AG04450 (cell line): ENCODE results near the gene SERTAD3. TPM values are rescaled to one million over a fixed set of nuclear protein-coding genes. Genes with fewer than 3 reads are reported as not detected.

Experiments used
- CTCF ChIA-PET: fragments of 300-600, 350-600 bp; formaldehyde crosslinking; extraction: SDS; loops from one replicate; lab custom pipeline; 2022; ENCODE audit warnings: antibody characterized with exemption, inconsistent platforms; lab: Charles Lee
- POLR2A ChIA-PET: fragments of 350-600 bp; formaldehyde crosslinking; extraction: SDS; loops from one replicate; lab custom pipeline; 2021; ENCODE audit warnings: antibody characterized with exemption, inconsistent platforms; lab: Yijun Ruan, JAX
- DNase-seq: peaks from one replicate; pipeline ENCODE4 v3.0.0-alpha.2; 2011; ENCODE audit warnings: low read depth, low spot score
- H3K27ac ChIP-seq: one replicate; pipeline ENCODE4 v1.5.1; 2012; ENCODE audit warnings: low read depth, low read length, control low read depth
- H3K27me3 ChIP-seq: one replicate; pipeline ENCODE4 v1.6.0; 2012; ENCODE audit warnings: low read length; ENCODE audit not compliant: control insufficient read depth, insufficient read depth
- H3K4me3 ChIP-seq: 2 replicates; pipeline ENCODE4 v1.5.1; 2011; ENCODE audit warnings: mild to moderate bottlenecking, low read depth, low read length, control low read depth
- H3K9me3 ChIP-seq: 2 replicates; pipeline ENCODE4 v1.5.1; 2012; ENCODE audit warnings: low read length; ENCODE audit not compliant: control insufficient read depth, insufficient read depth
- polyA plus RNA-seq: library from polyadenylated mRNA; depleted of rRNA; stranded (reverse); fragments of >200 nt; gene quantifications from 2 replicates; pipeline ENCODE4 v1.2.3, GENCODE V29; 2011
- TF ChIP-seq, protein P1 (sequence below): IDR thresholded peaks from 2 replicates; pipeline ENCODE4 v1.5.1; 2011; ENCODE audit warnings: low read depth, low read length, control low read depth, inconsistent platforms

Gene SERTAD3
- polyA plus RNA-seq, 1 experiment: 16.1 TPM

DNA sequence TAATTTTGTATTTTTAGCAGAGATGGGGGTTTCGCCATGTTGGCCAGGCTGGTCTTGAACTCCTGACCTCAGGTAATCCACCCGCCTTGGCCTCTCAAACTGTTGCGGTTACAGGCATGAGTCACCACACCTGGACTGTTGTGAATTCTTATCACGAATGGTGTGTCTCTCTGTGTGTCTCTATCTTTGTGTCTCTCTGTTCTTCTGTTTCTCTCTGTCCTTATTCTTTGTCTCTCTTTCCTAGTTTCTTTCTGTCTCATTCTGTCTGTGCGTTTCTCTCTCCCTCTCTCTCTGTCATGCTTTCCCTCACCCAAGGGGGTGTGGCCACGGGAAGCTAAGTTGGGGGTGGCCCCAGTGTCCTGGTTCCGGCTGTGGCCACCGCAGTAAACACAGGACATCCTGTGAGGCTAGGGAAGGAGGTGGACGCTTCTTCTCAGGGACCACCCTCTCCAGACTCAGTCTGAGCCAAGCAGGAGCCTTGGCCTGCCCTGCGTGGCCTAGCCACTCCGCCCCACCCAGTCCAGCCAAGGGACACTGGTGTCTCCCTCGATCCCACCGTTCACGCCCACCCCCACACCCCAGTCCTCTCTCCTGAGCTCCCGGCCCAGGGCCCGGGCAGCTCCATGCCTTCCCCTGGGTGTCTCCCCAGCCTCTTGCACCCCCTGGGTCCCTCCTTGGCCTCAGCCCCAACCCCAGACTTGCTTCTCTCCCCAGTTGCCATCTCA lies 27.1 kb downstream of the SERTAD3 start:
- DNase-seq: no peak
- no peak overlapping the region for H3K27ac ChIP-seq
- POLR2A ChIA-PET: interaction anchor here (0.6 to 1.4 kb wide), 3 partner anchors 9 to 124 kb away, joined by 3 to 6 read pairs (median 4); partner anchors contain the start of gene SERTAD1
- H3K4me3 ChIP-seq: no peak overlapping the region
- CTCF ChIA-PET: interaction anchor here (0.6 to 1.0 kb wide), 3 partner anchors 20 to 185 kb away, joined by 3 to 4 read pairs (median 3); no protein-coding TSS in a partner anchor
- TF ChIP-seq, protein P1, sequence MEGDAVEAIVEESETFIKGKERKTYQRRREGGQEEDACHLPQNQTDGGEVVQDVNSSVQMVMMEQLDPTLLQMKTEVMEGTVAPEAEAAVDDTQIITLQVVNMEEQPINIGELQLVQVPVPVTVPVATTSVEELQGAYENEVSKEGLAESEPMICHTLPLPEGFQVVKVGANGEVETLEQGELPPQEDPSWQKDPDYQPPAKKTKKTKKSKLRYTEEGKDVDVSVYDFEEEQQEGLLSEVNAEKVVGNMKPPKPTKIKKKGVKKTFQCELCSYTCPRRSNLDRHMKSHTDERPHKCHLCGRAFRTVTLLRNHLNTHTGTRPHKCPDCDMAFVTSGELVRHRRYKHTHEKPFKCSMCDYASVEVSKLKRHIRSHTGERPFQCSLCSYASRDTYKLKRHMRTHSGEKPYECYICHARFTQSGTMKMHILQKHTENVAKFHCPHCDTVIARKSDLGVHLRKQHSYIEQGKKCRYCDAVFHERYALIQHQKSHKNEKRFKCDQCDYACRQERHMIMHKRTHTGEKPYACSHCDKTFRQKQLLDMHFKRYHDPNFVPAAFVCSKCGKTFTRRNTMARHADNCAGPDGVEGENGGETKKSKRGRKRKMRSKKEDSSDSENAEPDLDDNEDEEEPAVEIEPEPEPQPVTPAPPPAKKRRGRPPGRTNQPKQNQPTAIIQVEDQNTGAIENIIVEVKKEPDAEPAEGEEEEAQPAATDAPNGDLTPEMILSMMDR: no peak
- peaks cover 3% of the 10 kb centered on the region; the same call in 1 of the 2 replicates for H3K9me3 ChIP-seq
- H3K27me3 ChIP-seq: no peaks in the 10 kb centered on the region

DNA sequence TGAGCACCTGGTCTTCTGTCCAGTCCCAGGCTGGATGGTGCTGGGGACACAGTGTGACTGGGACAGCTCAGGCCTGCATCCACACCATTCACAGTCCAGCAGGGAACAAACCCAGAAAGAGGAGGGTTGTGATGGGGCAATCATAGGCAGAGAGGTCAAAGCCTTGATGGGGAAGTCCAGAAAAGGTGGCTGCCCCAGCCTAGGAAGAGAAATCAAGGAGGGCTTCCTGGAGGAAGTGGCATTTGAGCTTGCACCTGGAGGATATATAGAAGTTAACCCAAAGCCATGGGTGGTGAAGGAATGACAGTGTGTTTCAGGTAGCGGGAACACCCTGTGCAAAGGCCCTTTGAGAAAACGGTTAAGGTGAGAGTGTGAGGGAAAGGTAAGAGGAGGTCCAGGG lies 28.4 kb downstream of the SERTAD3 start:
- no peak for DNase-seq
- ChIA-PET POLR2A (interaction anchor here (1.4 kb wide), 1 partner anchor 10 kb away, joined by 4 read pairs; the partner anchor contains the start of gene SERTAD1), CTCF (interaction anchor here (1.0 kb wide), 1 partner anchor 186 kb away, joined by 4 read pairs; no protein-coding TSS in a partner anchor)
- Histone ChIP-seq H3K27ac (no peak overlapping the region), H3K4me3 (no peak overlapping the region), H3K9me3 (peaks cover 2% of the 10 kb centered on the region; the same call in 1 of the 2 replicates), H3K27me3 (no peaks in the 10 kb centered on the region)
- TF ChIP-seq, protein P1: no peak

DNA sequence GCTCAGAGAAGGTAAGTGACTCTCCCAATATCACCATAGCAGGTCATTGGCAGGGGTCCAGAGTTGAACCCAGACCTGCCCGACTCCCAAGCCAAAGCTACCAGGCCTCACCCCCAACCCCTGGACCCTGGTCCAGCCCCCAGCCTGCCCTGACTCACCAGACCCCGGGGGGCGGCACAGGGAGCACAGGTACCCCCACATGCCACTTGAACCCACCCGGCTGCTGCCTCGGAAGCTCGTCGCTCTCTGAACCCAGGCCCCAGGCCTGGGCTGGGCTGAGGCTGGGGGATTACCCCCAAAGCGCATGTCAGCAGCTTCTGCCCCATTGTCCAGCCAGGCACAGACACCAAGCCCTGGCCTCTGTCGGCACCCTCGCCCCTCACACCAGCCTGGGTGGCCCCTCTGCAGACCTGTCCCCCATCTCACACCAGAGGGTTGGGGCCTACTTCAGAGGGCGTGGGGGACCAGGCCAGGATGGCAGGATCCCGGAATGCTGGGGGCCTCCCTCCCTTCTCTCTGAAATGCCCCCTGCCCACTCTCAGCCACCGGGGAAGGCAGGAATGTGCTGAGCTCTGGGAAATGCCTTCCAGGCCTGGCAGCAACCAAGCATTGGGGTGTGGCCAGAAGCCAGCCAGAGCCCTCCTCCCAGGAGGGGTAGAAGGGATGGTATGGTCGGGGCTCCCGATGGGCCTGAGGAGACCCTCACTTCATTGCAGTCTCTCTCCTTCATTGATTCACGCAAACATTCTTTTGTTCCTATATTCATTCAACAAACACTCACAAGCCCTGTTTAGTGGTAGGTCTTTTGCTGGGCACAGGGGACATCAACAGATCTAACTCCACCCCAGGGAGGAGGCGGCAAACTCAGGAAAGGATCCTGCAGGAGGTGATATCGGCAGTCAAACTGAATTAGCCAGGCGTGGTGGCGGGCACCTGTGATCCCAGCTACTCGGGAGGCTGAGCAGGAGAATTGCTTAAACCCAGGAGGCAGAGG lies 29.3 kb downstream of the SERTAD3 start:
- ChIA-PET CTCF (no interaction called here), POLR2A (interaction anchor here (1.4 kb wide), 1 partner anchor 11 kb away, joined by 4 read pairs; the partner anchor contains the start of gene SERTAD1)
- Histone ChIP-seq H3K9me3 (no peaks in the 10 kb centered on the region; the same call in 1 of the 2 replicates), H3K4me3 (no peak overlapping the region), H3K27ac (no peak overlapping the region), H3K27me3 (no peaks in the 10 kb centered on the region)
- no peak for DNase-seq
- TF ChIP-seq, protein P1: no peak

DNA sequence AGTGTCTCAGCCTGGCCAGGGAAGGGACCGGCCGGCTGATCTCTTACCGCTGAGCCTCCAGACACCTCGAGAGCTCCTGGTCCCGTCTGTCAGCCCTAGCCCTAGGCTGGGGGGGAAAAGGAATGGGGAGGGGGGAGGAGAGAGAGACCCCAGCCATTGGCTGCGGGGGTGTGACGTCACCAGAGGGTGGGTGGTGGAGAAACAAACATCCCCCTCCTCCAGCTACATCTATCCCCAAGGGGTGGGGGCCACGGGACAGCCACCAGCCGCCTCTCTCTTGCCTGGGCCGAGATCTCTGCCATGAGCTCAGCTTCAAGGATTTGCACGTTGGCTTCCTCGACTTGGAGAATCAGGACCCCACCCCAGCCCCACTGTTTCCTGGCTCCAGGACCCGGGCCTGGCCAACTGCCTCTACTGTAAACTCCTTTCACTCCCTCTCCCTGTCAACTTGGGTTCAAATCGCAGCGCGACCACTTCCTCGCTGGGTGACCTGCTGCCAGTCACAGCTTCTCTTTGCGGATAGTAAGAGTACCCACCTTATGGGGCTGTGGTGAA lies 30.8 kb downstream of the SERTAD3 start, which contains the start of gene PRX:
PRX (minus strand) TSS at position 88 of the 555 bp plus-strand sequence. CDS start 5,446 bp downstream, outside the sequence.
- DNase-seq: no peak
- POLR2A ChIA-PET: interaction anchor here (0.9 kb wide), 1 partner anchor 8 kb away, joined by 4 read pairs; no protein-coding TSS in a partner anchor
- TF ChIP-seq, protein P1: no peak

More for the DNA sequence above, 30.8 kb downstream of the SERTAD3 start, which contains the start of gene PRX:
- Histone ChIP-seq H3K4me3 (no peak within 1 kb of the TSS), H3K9me3 (no peaks in the 10 kb centered on the region; the same call in 1 of the 2 replicates), H3K27ac (no peak within 1 kb of the TSS), H3K27me3 (no peaks in the 10 kb centered on the region)
- CTCF ChIA-PET: interaction anchor here (0.6 to 4.5 kb wide), 3 partner anchors 7 to 221 kb away, joined by 3 to 35 read pairs (median 5); no protein-coding TSS in a partner anchor
